Activated B cell treated with CpG ODN at 0.5 μM for 24 hours (primary cell): Measurements from ENCODE around the gene RANBP9. TPM values are rescaled to one million over a fixed set of nuclear protein-coding genes. Genes with fewer than 3 reads are reported as not detected.

Source experiments
- ATAC-seq: fragments of 200-7000 bp; cut with Tn5 transposase; one replicate; pipeline ENCODE4 v1.10.0; 2021; ENCODE audit warnings: low read depth, mild to moderate bottlenecking, moderate library complexity
- CTCF ChIA-PET: fragments of 350-600 bp; sonication (Branson Sonifier 250); formaldehyde crosslinking; loops from one replicate; lab custom pipeline; 2021; ENCODE audit warnings: antibody characterized with exemption; lab: Charles Lee
- POLR2A ChIA-PET: fragments of 350-600 bp; sonication (Branson Sonifier 250); formaldehyde crosslinking; loops from one replicate; lab custom pipeline; 2021; ENCODE audit warnings: antibody characterized with exemption; lab: Charles Lee
- DNase-seq: peaks from one replicate; pipeline ENCODE4 v3.0.0; 2022
- H3K27ac Mint-ChIP-seq: one replicate; pipeline ENCODE4 v1.8.0; 2020; ENCODE audit warnings: mixed read lengths
- H3K27me3 Mint-ChIP-seq: one replicate; pipeline ENCODE4 v1.8.0; 2021; ENCODE audit warnings: mixed read lengths
- H3K36me3 Mint-ChIP-seq: one replicate; pipeline ENCODE4 v1.8.0; 2021; ENCODE audit warnings: low read depth, mixed read lengths
- H3K4me1 Mint-ChIP-seq: one replicate; pipeline ENCODE4 v1.8.0; 2021; ENCODE audit warnings: mixed read lengths
- H3K4me3 Mint-ChIP-seq: one replicate; pipeline ENCODE4 v1.8.0; 2020; ENCODE audit warnings: mild to moderate bottlenecking, mixed read lengths
- H3K9me3 Mint-ChIP-seq: one replicate; pipeline ENCODE4 v1.8.0; 2020; ENCODE audit warnings: mixed read lengths
- intact Hi-C: fragments of 100-400 bp; cut with micrococcal nuclease; formaldehyde crosslinking; loops from one replicate; pipeline ENCODE4 v1.15.1; 2024
- total RNA-seq: library from RNA; stranded (reverse); gene quantifications from 2 replicates; pipeline ENCODE4 v1.2.3, GENCODE V29; 2022
- TF ChIP-seq, protein P1 (sequence below): fragments of 200-600 bp; IDR thresholded peaks from one replicate; pipeline ENCODE4 v1.8.0; 2022; ENCODE audit warnings: antibody characterized with exemption, mild to moderate bottlenecking

Gene RANBP9
- total RNA-seq, 1 donor from 2014 or later = 34.7 TPM

DNA sequence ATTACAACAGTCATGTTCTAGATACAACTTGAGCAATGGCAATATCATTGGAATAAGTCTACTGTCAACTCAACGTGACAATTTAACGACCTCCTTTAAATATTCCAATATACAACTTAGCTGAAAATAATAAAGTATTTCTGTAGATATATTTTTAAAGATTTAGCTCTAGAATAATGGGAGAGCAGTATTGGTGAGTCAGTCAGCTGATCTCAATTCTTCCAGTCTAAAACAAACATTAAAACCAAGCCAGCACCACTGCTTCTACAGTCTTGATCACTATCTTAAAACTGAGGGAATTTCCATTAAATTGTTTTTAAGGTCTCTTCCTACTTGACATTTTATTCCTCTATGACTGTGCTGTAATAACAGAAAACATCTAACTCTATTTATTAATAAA, 58.3 kb downstream of the RANBP9 start:
- Mint-ChIP-seq H3K4me3 (no peak overlapping the region), H3K36me3 (peaks cover 32% of the 10 kb centered on the region), H3K9me3 (no peaks in the 10 kb centered on the region), H3K27ac (no peak overlapping the region), H3K27me3 (no peaks in the 10 kb centered on the region), H3K4me1 (peaks cover 3% of the 10 kb centered on the region)
- ChIA-PET CTCF (no interaction called here), POLR2A (no interaction called here)
- ATAC-seq = no peak
- intact Hi-C loops = no loop called here
- TF ChIP-seq, protein P1, sequence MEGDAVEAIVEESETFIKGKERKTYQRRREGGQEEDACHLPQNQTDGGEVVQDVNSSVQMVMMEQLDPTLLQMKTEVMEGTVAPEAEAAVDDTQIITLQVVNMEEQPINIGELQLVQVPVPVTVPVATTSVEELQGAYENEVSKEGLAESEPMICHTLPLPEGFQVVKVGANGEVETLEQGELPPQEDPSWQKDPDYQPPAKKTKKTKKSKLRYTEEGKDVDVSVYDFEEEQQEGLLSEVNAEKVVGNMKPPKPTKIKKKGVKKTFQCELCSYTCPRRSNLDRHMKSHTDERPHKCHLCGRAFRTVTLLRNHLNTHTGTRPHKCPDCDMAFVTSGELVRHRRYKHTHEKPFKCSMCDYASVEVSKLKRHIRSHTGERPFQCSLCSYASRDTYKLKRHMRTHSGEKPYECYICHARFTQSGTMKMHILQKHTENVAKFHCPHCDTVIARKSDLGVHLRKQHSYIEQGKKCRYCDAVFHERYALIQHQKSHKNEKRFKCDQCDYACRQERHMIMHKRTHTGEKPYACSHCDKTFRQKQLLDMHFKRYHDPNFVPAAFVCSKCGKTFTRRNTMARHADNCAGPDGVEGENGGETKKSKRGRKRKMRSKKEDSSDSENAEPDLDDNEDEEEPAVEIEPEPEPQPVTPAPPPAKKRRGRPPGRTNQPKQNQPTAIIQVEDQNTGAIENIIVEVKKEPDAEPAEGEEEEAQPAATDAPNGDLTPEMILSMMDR = no peak
- no peak for DNase-seq

DNA sequence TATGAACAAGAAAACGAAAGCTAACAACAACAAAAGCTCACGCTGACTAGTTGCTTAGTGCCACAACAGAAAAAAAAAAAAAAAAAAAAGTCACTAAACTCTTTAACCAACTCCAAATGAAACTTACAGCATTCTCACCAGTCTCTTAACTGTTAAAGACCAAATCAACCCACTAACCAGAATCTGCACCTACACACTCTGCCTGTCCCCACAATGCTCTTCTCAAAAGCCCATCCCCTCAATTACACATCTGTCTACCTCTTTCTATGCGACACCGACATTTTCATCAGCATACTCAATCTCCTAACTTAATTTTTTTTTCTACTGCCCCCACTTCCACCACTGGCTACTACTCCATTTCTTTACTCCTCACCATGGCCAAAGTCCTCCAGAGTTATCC, 62.2 kb downstream of the RANBP9 start:
- DNase-seq (no peak), ATAC-seq (no peak)
- Mint-ChIP-seq H3K9me3 (no peaks in the 10 kb centered on the region), H3K4me1 (peaks cover 3% of the 10 kb centered on the region), H3K27ac (no peak overlapping the region), H3K36me3 (peaks cover 28% of the 10 kb centered on the region), H3K27me3 (no peaks in the 10 kb centered on the region), H3K4me3 (no peak overlapping the region)
- ChIA-PET CTCF (no interaction called here), POLR2A (interaction anchor here (0.6 kb wide), 1 partner anchor 19 kb away, joined by 4 read pairs; no protein-coding TSS in a partner anchor)
- TF ChIP-seq, protein P1 = no peak
- intact Hi-C loops = no loop called here

DNA sequence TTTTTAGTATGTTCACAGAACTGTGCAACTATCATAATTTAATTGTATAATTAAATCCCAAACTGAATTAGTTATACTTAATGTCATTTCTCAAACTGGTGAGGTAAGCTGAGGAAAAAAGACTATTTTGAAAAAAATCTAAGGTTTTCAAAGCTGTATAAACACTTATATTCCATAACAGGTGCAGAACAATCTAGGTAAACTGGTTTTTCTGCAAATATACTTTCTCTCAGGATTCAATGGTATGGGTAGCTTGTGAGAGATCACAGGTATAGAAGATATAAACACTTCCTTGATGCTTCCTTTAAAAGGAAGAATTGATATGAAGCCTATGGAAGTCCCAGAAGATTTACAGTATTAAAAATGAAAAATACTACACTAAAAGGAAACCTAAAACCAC, 62.8 kb downstream of the RANBP9 start:
- intact Hi-C loops = no loop called here
- Mint-ChIP-seq H3K4me1 (peaks cover 3% of the 10 kb centered on the region), H3K36me3 (peaks cover 28% of the 10 kb centered on the region), H3K27me3 (no peaks in the 10 kb centered on the region), H3K27ac (no peak overlapping the region), H3K4me3 (no peak overlapping the region), H3K9me3 (no peaks in the 10 kb centered on the region)
- ATAC-seq (no peak), DNase-seq (no peak)
- ChIA-PET CTCF (no interaction called here), POLR2A (interaction anchor here (0.6 kb wide), 1 partner anchor 19 kb away, joined by 4 read pairs; no protein-coding TSS in a partner anchor)
- TF ChIP-seq, protein P1 = no peak

DNA sequence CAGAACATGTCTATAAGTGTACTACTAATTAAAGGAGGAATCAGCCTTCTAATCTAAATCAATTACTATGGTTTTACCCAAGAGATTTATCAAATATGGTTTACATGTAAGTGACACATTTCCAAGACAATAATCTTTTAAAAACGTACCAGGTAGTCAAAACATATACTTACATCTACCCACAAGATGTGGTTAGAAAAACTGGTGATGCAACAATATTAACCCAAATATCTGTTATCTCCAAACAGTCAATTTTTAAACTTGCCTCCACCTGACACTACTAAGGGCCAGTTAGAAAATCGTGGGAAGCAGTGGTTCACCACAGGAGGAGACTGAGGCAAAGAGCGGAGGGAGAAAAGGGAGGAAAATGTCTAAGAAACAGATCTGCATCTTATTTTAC, 68.5 kb downstream of the RANBP9 start:
- no peaks in the 10 kb centered on the region for H3K9me3 Mint-ChIP-seq
- H3K27me3 Mint-ChIP-seq = no peaks in the 10 kb centered on the region
- ATAC-seq (no peak), DNase-seq (no peak)
- ChIA-PET POLR2A (no interaction called here), CTCF (no interaction called here)
- TF ChIP-seq, protein P1 = no peak
- H3K4me1 Mint-ChIP-seq = peaks cover 3% of the 10 kb centered on the region
- intact Hi-C loops = no loop called here
- H3K36me3 Mint-ChIP-seq = peaks cover 43% of the 10 kb centered on the region
- no peak overlapping the region for H3K4me3 Mint-ChIP-seq
- no peak overlapping the region for H3K27ac Mint-ChIP-seq

DNA sequence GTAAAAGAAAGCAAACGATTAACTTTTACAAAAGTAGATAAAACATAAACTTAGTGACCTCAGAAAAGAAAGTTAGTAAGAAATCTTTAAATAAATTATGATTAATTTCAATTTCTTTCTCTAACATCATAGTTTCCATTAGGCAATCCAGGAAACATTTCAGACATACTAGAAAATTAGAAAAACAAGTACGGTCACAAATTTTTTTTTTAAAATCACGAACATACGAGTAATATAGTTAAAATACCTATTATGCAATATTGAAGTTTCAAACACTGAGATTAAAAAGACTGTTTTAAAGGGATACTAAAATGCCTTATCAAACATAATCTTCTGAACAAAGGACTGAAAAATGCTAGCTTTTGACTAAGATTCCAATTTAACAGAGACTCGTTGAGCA, 70.3 kb downstream of the RANBP9 start:
- H3K36me3 Mint-ChIP-seq = peaks cover 55% of the 10 kb centered on the region
- POLR2A ChIA-PET = interaction anchor here (0.6 kb wide), 1 partner anchor 45 kb away, joined by 3 read pairs; no protein-coding TSS in a partner anchor

More for the DNA sequence above, 70.3 kb downstream of the RANBP9 start:
- Mint-ChIP-seq H3K4me1 (peaks cover 3% of the 10 kb centered on the region), H3K9me3 (no peaks in the 10 kb centered on the region), H3K27ac (no peak overlapping the region), H3K27me3 (no peaks in the 10 kb centered on the region), H3K4me3 (no peak overlapping the region)
- DNase-seq (no peak), ATAC-seq (no peak)
- CTCF ChIA-PET = no interaction called here
- TF ChIP-seq, protein P1 = no peak
- intact Hi-C loops = no loop called here
